Stomach (tissue), 4 donors: ENCODE results near the gene DGLUCY.

Source experiments
- EP300 ChIP-seq: sonication (generic); formaldehyde crosslinking; IDR thresholded peaks from one replicate; pipeline ENCODE4 v1.6.1; 2017; ENCODE audit warnings: antibody characterized with exemption
- POLR2AphosphoS5 ChIP-seq, 3 donors: sonication (generic); formaldehyde crosslinking; IDR thresholded peaks; one replicate each; pipeline ENCODE4 v1.6.1; 2016; ENCODE audit warnings: antibody characterized with exemption in 3 of 3
- TF ChIP-seq, protein P1 (sequence below), 7 experiments: fragments of 450-650 bp in 4 of 7; fragments of 200-600 bp in 3 of 7; sonication (generic) in 3 of 7; IDR thresholded peaks; one replicate each; pipeline ENCODE4 v1.5.1; 2016 to 2019; ENCODE audit warnings: antibody characterized with exemption in 7 of 7, control low read depth in 2 of 7, mild to moderate bottlenecking in 1 of 7

DNA sequence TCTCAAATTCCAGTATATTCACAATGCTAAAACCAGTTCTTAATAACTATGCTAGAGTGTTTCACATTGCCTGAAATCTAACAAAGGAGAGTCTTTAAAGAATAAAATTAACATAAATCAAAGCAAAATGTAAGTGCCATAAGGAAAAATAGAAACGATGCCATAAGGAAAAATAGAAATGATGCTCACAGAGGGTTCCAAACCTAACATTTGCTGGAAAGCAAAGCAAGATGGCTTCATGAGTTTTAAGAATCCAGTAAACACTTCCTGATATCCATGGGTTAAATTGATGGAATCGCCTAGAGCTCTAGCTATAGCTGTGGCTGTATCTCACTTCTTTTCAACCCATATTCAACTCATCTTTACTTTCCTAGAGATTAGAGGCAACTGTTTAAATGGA lies 66.7 kb downstream of the DGLUCY start:
- TF ChIP-seq, protein P1, sequence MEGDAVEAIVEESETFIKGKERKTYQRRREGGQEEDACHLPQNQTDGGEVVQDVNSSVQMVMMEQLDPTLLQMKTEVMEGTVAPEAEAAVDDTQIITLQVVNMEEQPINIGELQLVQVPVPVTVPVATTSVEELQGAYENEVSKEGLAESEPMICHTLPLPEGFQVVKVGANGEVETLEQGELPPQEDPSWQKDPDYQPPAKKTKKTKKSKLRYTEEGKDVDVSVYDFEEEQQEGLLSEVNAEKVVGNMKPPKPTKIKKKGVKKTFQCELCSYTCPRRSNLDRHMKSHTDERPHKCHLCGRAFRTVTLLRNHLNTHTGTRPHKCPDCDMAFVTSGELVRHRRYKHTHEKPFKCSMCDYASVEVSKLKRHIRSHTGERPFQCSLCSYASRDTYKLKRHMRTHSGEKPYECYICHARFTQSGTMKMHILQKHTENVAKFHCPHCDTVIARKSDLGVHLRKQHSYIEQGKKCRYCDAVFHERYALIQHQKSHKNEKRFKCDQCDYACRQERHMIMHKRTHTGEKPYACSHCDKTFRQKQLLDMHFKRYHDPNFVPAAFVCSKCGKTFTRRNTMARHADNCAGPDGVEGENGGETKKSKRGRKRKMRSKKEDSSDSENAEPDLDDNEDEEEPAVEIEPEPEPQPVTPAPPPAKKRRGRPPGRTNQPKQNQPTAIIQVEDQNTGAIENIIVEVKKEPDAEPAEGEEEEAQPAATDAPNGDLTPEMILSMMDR (IDR thresholded peaks at IDR 0.05) = no peak
- TF ChIP-seq EP300 (no peak), POLR2AphosphoS5 (IDR thresholded peaks at IDR 0.05) (no peak)
